GM23338 (cell line): ENCODE data around the gene MAGEA9B.
"Not testable (repeated sequence)": the region's sequence is repeated elsewhere in the genome, so short reads cannot be mapped to it uniquely, and the experiment has no call there.

Experiments
- EZH2phosphoT487 ChIP-seq: fragments of 200-600 bp; sonication (generic); IDR thresholded peaks from one replicate; pipeline ENCODE4 v1.8.1; 2018; ENCODE audit warnings: antibody characterized with exemption; ENCODE audit not compliant: unreplicated experiment
- ZNF331 ChIP-seq: fragments of 250-450 bp; sonication (Bioruptor Pico); IDR thresholded peaks from 2 replicates; pipeline ENCODE4 v1.5.0; 2020; ENCODE audit warnings: low read depth, mild to moderate bottlenecking, moderate library complexity
- TF ChIP-seq, protein P1 (sequence below): IDR thresholded peaks from 2 replicates; pipeline ENCODE4 v1.6.1; 2016; ENCODE audit warnings: antibody characterized with exemption
- TF ChIP-seq, protein P2 (sequence below), 2 experiments: fragments of 200-600 bp in 1 of 2; sonication (generic) in 1 of 2; conservative IDR thresholded peaks; 2 replicates each; pipeline versions ENCODE4 v1.5.1 to v1.6.1; 2016 to 2017; ENCODE audit warnings: antibody characterized with exemption in 2 of 2, low read depth in 2 of 2, mild to moderate bottlenecking in 2 of 2, moderate library complexity in 1 of 2

DNA sequence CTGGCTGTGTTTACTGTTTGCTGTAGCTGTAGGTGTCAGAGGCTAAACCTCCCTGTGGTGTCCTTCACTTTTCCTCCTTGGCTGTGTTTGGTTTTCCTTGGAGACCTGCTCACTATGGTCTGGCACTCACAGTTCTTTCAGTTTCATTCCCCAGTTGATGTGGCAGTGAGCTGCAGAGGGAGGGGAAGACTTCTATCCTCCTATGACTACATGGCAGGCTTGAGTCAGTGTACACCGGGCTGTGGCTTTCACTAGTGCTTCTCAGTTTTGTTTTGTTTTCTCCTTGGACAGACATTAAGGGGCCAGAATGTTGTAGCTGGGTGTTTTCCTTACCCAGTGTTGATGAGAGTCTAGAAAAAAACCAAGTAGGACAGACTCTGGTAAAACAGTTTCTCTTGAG is 13.8 kb downstream of the MAGEA9B start:
- TF ChIP-seq, protein P1, sequence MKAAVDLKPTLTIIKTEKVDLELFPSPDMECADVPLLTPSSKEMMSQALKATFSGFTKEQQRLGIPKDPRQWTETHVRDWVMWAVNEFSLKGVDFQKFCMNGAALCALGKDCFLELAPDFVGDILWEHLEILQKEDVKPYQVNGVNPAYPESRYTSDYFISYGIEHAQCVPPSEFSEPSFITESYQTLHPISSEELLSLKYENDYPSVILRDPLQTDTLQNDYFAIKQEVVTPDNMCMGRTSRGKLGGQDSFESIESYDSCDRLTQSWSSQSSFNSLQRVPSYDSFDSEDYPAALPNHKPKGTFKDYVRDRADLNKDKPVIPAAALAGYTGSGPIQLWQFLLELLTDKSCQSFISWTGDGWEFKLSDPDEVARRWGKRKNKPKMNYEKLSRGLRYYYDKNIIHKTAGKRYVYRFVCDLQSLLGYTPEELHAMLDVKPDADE = not testable (repeated sequence)
- TF ChIP-seq, protein P2, sequence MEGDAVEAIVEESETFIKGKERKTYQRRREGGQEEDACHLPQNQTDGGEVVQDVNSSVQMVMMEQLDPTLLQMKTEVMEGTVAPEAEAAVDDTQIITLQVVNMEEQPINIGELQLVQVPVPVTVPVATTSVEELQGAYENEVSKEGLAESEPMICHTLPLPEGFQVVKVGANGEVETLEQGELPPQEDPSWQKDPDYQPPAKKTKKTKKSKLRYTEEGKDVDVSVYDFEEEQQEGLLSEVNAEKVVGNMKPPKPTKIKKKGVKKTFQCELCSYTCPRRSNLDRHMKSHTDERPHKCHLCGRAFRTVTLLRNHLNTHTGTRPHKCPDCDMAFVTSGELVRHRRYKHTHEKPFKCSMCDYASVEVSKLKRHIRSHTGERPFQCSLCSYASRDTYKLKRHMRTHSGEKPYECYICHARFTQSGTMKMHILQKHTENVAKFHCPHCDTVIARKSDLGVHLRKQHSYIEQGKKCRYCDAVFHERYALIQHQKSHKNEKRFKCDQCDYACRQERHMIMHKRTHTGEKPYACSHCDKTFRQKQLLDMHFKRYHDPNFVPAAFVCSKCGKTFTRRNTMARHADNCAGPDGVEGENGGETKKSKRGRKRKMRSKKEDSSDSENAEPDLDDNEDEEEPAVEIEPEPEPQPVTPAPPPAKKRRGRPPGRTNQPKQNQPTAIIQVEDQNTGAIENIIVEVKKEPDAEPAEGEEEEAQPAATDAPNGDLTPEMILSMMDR (conservative IDR thresholded peaks at IDR 0.05; ENCODE audit: low read depth in 2 of 2) = not testable (repeated sequence)
- not testable (repeated sequence) for TF ChIP-seq ZNF331 (CRISPR knock-in tag); EZH2phosphoT487
